Ishikawa (cell line): ENCODE results near the gene EPHA3.

Experiments used
- CEBPB ChIP-seq: IDR thresholded peaks from 2 replicates; pipeline ENCODE4 v1.6.1; 2012
- CREB1 ChIP-seq: IDR thresholded peaks from 2 replicates; pipeline ENCODE4 v1.6.1; 2012; ENCODE audit warnings: low read depth
- EGR1 ChIP-seq: IDR thresholded peaks from 2 replicates; pipeline ENCODE4 v1.6.1; 2012
- EP300 ChIP-seq: IDR thresholded peaks from 2 replicates; pipeline ENCODE4 v1.6.1; 2012; ENCODE audit warnings: borderline replicate concordance
- FOXM1 ChIP-seq: IDR thresholded peaks from 2 replicates; pipeline ENCODE4 v1.6.1; 2012; ENCODE audit warnings: low read depth, borderline replicate concordance
- MAX ChIP-seq: IDR thresholded peaks from 2 replicates; pipeline ENCODE4 v1.6.1; 2012
- NFIC ChIP-seq: IDR thresholded peaks from 2 replicates; pipeline ENCODE4 v1.6.1; 2012
- RAD21 ChIP-seq: IDR thresholded peaks from 2 replicates; pipeline ENCODE4 v1.6.1; 2012; ENCODE audit warnings: low read depth
- REST ChIP-seq: IDR thresholded peaks from 2 replicates; pipeline ENCODE4 v1.6.1; 2012; ENCODE audit warnings: low read depth, mild to moderate bottlenecking
- TAF1 ChIP-seq: IDR thresholded peaks from 2 replicates; pipeline ENCODE4 v1.6.1; 2012; ENCODE audit warnings: low read depth, mild to moderate bottlenecking
- TCF12 ChIP-seq: IDR thresholded peaks from 2 replicates; pipeline ENCODE4 v1.6.1; 2012; ENCODE audit warnings: low read depth
- TEAD4 ChIP-seq: IDR thresholded peaks from 2 replicates; pipeline ENCODE4 v1.6.1; 2012
- USF1 ChIP-seq: IDR thresholded peaks from 2 replicates; pipeline ENCODE4 v1.6.1; 2012
- YY1 ChIP-seq: IDR thresholded peaks from 2 replicates; pipeline ENCODE4 v1.6.1; 2012; ENCODE audit warnings: low read depth
- ZBTB7A ChIP-seq: IDR thresholded peaks from 2 replicates; pipeline ENCODE4 v1.6.1; 2012; ENCODE audit warnings: low read depth

Gene EPHA3

GRCh38 chr3:89232155-89232554 lies 124.7 kb downstream of the EPHA3 start:
- TF ChIP-seq RAD21 (no peak), NFIC (no peak), TCF12 (no peak), CREB1 (no peak), CEBPB (no peak), EP300 (no peak), FOXM1 (no peak), EGR1 (no peak), TAF1 (no peak), TEAD4 (no peak)

- TF ChIP-seq RAD21, result no peak
- TF ChIP-seq REST, result no peak
- no peak for TF ChIP-seq ZBTB7A
- no peak for TF ChIP-seq TAF1
- TF ChIP-seq TEAD4, result no peak
- TF ChIP-seq FOXM1, result no peak
- TF ChIP-seq MAX, result no peak
- TF ChIP-seq EGR1, result no peak
- no peak for TF ChIP-seq CREB1
- no peak for TF ChIP-seq CEBPB
- no peak for TF ChIP-seq USF1
- TF ChIP-seq NFIC, result no peak
- TF ChIP-seq TCF12, result no peak
- no peak for TF ChIP-seq EP300
- TF ChIP-seq YY1, result no peak
Observed at GRCh38 chr3:89234620-89235019, 127.2 kb downstream of the EPHA3 start.

- TF ChIP-seq FOXM1 (no peak), ZBTB7A (no peak), USF1 (no peak), CREB1 (no peak), TCF12 (no peak), EGR1 (no peak), EP300 (no peak), REST (no peak), RAD21 (no peak)
Observed at GRCh38 chr3:89238846-89239245, 131.4 kb downstream of the EPHA3 start.

GRCh38 chr3:89239774-89240173 lies 132.4 kb downstream of the EPHA3 start:
- TF ChIP-seq USF1 (no peak), CREB1 (no peak), TCF12 (no peak), TEAD4 (no peak), TAF1 (no peak), NFIC (no peak), CEBPB (no peak), REST (no peak), EGR1 (no peak), FOXM1 (no peak), RAD21 (no peak), ZBTB7A (no peak), YY1 (no peak), EP300 (no peak), MAX (no peak)
